ENCODE data around the gene CHCHD5. TPM values are rescaled to one million over a fixed set of nuclear protein-coding genes. Genes with fewer than 3 reads are reported as not detected.
"Not testable (repeated sequence)": the region's sequence is repeated elsewhere in the genome, so short reads cannot be mapped to it uniquely, and the experiment has no call there.

Gene CHCHD5
- total RNA-seq (10 to 100 TPM; 17.4 to 31.9 (median 21.1) TPM), polyA plus RNA-seq (10 to 100 TPM; 35.3 to 67.3 TPM), total RNA-seq (3.4 reads per million, percentile 18 among the genes with 10 or more reads in this experiment)

GRCh38 chr2:112584134-112584890, at the start of gene CHCHD5:
CHCHD5 (plus strand) TSS chr2:112584609; CDS start chr2:112584648, 39 bp downstream.
- H3K4me1 ChIP-seq (ENCODE audit: control insufficient read depth in 2 of 2, insufficient read depth in 2 of 2, low read length in 2 of 2): peaks cover 11 to 15% of the 10 kb centered on the region in 2 donors
- intact Hi-C loops (cut with micrococcal nuclease): loop anchor here (1.0 to 10.0 kb wide), 17 partner anchors 40 to 702 kb away; partner anchors contain the start of genes ANAPC1 (in 2 of the 2), POLR1B (in 2 of the 2), SLC20A1 (in 2 of the 2) and ZC3H6 (in 2 of the 2)
- peak within 1 kb of the TSS; percentile 79 for H3K27ac ChIP-seq (ENCODE audit: low read depth, low read length)
- Mint-ChIP-seq H3K9me3 (peaks cover 0 to 7% (median 0%) of the 10 kb centered on the region in 11 donors), H3K27me3 (peaks cover 0 to 2% (median 0%) of the 10 kb centered on the region in 5 donors), H3K4me1 (peaks cover 26 to 49% (median 38%) of the 10 kb centered on the region in 7 donors), H3K27ac (peak within 1 kb of the TSS; percentile 93 to 99 (median 96)), H3K36me3 (peaks cover 12 to 24% (median 16%) of the 10 kb centered on the region in 5 donors), H3K4me3 (peak within 1 kb of the TSS; percentile 91 to 98 (median 96))
- CTCF ChIA-PET: interaction anchor here (0.9 to 1.9 kb wide), 4 partner anchors 10 to 107 kb away, joined by 3 to 6 read pairs (median 4); no protein-coding TSS in a partner anchor
- peak; percentile 94 for ATAC-seq
- POLR2A ChIA-PET: interaction anchor here (0.8 to 2.5 kb wide), 16 partner anchors 36 to 529 kb away, joined by 3 to 8 read pairs (median 4); partner anchors contain the start of genes SLC20A1 and TMEM87B
- H3K27me3 ChIP-seq (ENCODE audit: control insufficient read depth in 2 of 2, insufficient read depth in 2 of 2, low read length in 2 of 2): no peaks in the 10 kb centered on the region
- H3K36me3 ChIP-seq (ENCODE audit: control insufficient read depth in 2 of 3, insufficient read depth in 3 of 3, low read length in 3 of 3): peaks cover 0 to 26% (median 0%) of the 10 kb centered on the region in 3 experiments
- H3K4me3 ChIP-seq (ENCODE audit: low read length): peak within 1 kb of the TSS; percentile 76
- peak; percentile 72 to 95 (median 93) for DNase-seq
- no peaks in the 10 kb centered on the region for H3K9me3 ChIP-seq (ENCODE audit: control insufficient read depth in 2 of 3, low read length in 3 of 3)

GRCh38 chr2:112534826-112535225, 49.6 kb upstream of the CHCHD5 start:
- H3K27ac Mint-ChIP-seq: no peak overlapping the region

GRCh38 chr2:112536665-112537064, 47.7 kb upstream of the CHCHD5 start:
- H3K27me3 ChIP-seq (ENCODE audit: control insufficient read depth in 2 of 2, insufficient read depth in 2 of 2, low read length in 2 of 2); H3K36me3 ChIP-seq (ENCODE audit: control insufficient read depth in 2 of 3, insufficient read depth in 3 of 3, low read length in 3 of 3); H3K4me1 ChIP-seq (ENCODE audit: control insufficient read depth in 2 of 2, insufficient read depth in 2 of 2, low read length in 2 of 2); ATAC-seq; H3K27me3 Mint-ChIP-seq; H3K27ac ChIP-seq (ENCODE audit: low read depth, low read length); DNase-seq; H3K4me3 Mint-ChIP-seq; H3K4me3 ChIP-seq (ENCODE audit: low read length); intact Hi-C loops (cut with micrococcal nuclease); POLR2A ChIA-PET; CTCF ChIA-PET; H3K27ac Mint-ChIP-seq; H3K9me3 Mint-ChIP-seq; H3K9me3 ChIP-seq (ENCODE audit: control insufficient read depth in 2 of 3, low read length in 3 of 3): not testable (repeated sequence)
- H3K4me1 Mint-ChIP-seq: peaks cover 9 to 13% (median 12%) of the 10 kb centered on the region in 7 donors
- H3K36me3 Mint-ChIP-seq: peaks cover 0 to 18% (median 4%) of the 10 kb centered on the region in 5 donors

More at GRCh38 chr2:112534826-112535225, 49.6 kb upstream of the CHCHD5 start:
- no peak overlapping the region for H3K27ac ChIP-seq (ENCODE audit: low read depth, low read length)
- H3K4me3 ChIP-seq (ENCODE audit: low read length): no peak overlapping the region
- H3K27me3 ChIP-seq (ENCODE audit: control insufficient read depth in 2 of 2, insufficient read depth in 2 of 2, low read length in 2 of 2): no peaks in the 10 kb centered on the region
- peaks cover 0 to 5% (median 3%) of the 10 kb centered on the region in 3 experiments for H3K36me3 ChIP-seq (ENCODE audit: control insufficient read depth in 2 of 3, insufficient read depth in 3 of 3, low read length in 3 of 3)
- no peak overlapping the region for H3K4me3 Mint-ChIP-seq
- ChIA-PET POLR2A (no interaction called here), CTCF (no interaction called here)
- H3K9me3 Mint-ChIP-seq: no peaks in the 10 kb centered on the region
- no peaks in the 10 kb centered on the region for H3K27me3 Mint-ChIP-seq
- DNase-seq (no peak), ATAC-seq (no peak)
- intact Hi-C loops (cut with micrococcal nuclease): no loop called here
- H3K36me3 Mint-ChIP-seq: peaks cover 4 to 33% (median 16%) of the 10 kb centered on the region in 5 donors
- H3K4me1 Mint-ChIP-seq: no peaks in the 10 kb centered on the region
- no peaks in the 10 kb centered on the region for H3K4me1 ChIP-seq (ENCODE audit: control insufficient read depth in 2 of 2, insufficient read depth in 2 of 2, low read length in 2 of 2)
- H3K9me3 ChIP-seq (ENCODE audit: control insufficient read depth in 2 of 3, low read length in 3 of 3): no peaks in the 10 kb centered on the region

GRCh38 chr2:112539306-112539705, 45.1 kb upstream of the CHCHD5 start:
- Mint-ChIP-seq H3K36me3 (peaks cover 0 to 9% (median 0%) of the 10 kb centered on the region in 5 donors), H3K27me3 (no peaks in the 10 kb centered on the region), H3K4me3 (no peak overlapping the region), H3K9me3 (peaks cover 0 to 4% (median 0%) of the 10 kb centered on the region in 11 donors), H3K4me1 (peaks cover 9 to 14% (median 12%) of the 10 kb centered on the region in 7 donors), H3K27ac (no peak overlapping the region)
- no peaks in the 10 kb centered on the region for H3K27me3 ChIP-seq (ENCODE audit: control insufficient read depth in 2 of 2, insufficient read depth in 2 of 2, low read length in 2 of 2)
- peaks cover 0 to 4% (median 0%) of the 10 kb centered on the region in 3 experiments for H3K36me3 ChIP-seq (ENCODE audit: control insufficient read depth in 2 of 3, insufficient read depth in 3 of 3, low read length in 3 of 3)
- ATAC-seq: no peak
- H3K4me1 ChIP-seq (ENCODE audit: control insufficient read depth in 2 of 2, insufficient read depth in 2 of 2, low read length in 2 of 2): peaks cover 14 to 15% of the 10 kb centered on the region in 2 donors
- no peak for DNase-seq
- H3K9me3 ChIP-seq (ENCODE audit: control insufficient read depth in 2 of 3, low read length in 3 of 3): no peaks in the 10 kb centered on the region
- H3K27ac ChIP-seq (ENCODE audit: low read depth, low read length): no peak overlapping the region
- POLR2A ChIA-PET: no interaction called here
- CTCF ChIA-PET: no interaction called here
- intact Hi-C loops (cut with micrococcal nuclease): no loop called here
- no peak overlapping the region for H3K4me3 ChIP-seq (ENCODE audit: low read length)

- peaks cover 14 to 15% of the 10 kb centered on the region in 2 donors for H3K4me1 ChIP-seq (ENCODE audit: control insufficient read depth in 2 of 2, insufficient read depth in 2 of 2, low read length in 2 of 2)
- POLR2A ChIA-PET: interaction anchor here (0.8 to 1.3 kb wide), 5 partner anchors 42 to 640 kb away, joined by 3 to 4 read pairs (median 4); no protein-coding TSS in a partner anchor
- Mint-ChIP-seq H3K27me3 (no peaks in the 10 kb centered on the region), H3K4me3 (peak overlapping the region in 1 of 10 donors; percentile 53), H3K36me3 (peaks cover 0 to 9% (median 0%) of the 10 kb centered on the region in 5 donors), H3K9me3 (peaks cover 0 to 4% (median 0%) of the 10 kb centered on the region in 11 donors), H3K4me1 (peaks cover 12 to 22% (median 18%) of the 10 kb centered on the region in 7 donors), H3K27ac (peak overlapping the region in 2 of 9 donors; percentile 6 to 98)
- H3K36me3 ChIP-seq (ENCODE audit: control insufficient read depth in 2 of 3, insufficient read depth in 3 of 3, low read length in 3 of 3): peaks cover 0 to 5% (median 0%) of the 10 kb centered on the region in 3 experiments
- ATAC-seq: no peak
- H3K4me3 ChIP-seq (ENCODE audit: low read length): no peak overlapping the region
- CTCF ChIA-PET: no interaction called here
- H3K27ac ChIP-seq (ENCODE audit: low read depth, low read length): peak overlapping the region; percentile 89
- H3K27me3 ChIP-seq (ENCODE audit: control insufficient read depth in 2 of 2, insufficient read depth in 2 of 2, low read length in 2 of 2): no peaks in the 10 kb centered on the region
- H3K9me3 ChIP-seq (ENCODE audit: control insufficient read depth in 2 of 3, low read length in 3 of 3): no peaks in the 10 kb centered on the region
- intact Hi-C loops (cut with micrococcal nuclease): loop anchor here in 1 of 2 donors (5.0 kb wide), 1 partner anchor 264 kb away; the partner anchor contains the start of gene ZC3H6
- DNase-seq: no peak
Observed at GRCh38 chr2:112540906-112541305, 43.5 kb upstream of the CHCHD5 start.

- ChIA-PET CTCF (no interaction called here), POLR2A (interaction anchor here (0.6 to 1.3 kb wide), 5 partner anchors 42 to 354 kb away, joined by 3 to 4 read pairs (median 3); no protein-coding TSS in a partner anchor)
- no peaks in the 10 kb centered on the region for H3K9me3 ChIP-seq (ENCODE audit: control insufficient read depth in 2 of 3, low read length in 3 of 3)
- peak overlapping the region; percentile 89 for H3K27ac ChIP-seq (ENCODE audit: low read depth, low read length)
- H3K27ac Mint-ChIP-seq: peak overlapping the region in 1 of 9 donors; percentile 98
- peak overlapping the region; percentile 95 for H3K4me3 ChIP-seq (ENCODE audit: low read length)
- intact Hi-C loops (cut with micrococcal nuclease): loop anchor here (1.0 to 5.0 kb wide), 11 partner anchors 43 to 657 kb away; partner anchors contain the start of genes CHCHD5 (in 2 of the 2), SLC20A1 (in 2 of the 2), TMEM87B (in 2 of the 2) and ANAPC1 (in 1 of the 2)
- DNase-seq: peak in 3 of 9 donors; percentile 0 to 79 (median 75)
- peaks cover 12 to 22% (median 18%) of the 10 kb centered on the region in 7 donors for H3K4me1 Mint-ChIP-seq
- no peaks in the 10 kb centered on the region for H3K27me3 ChIP-seq (ENCODE audit: control insufficient read depth in 2 of 2, insufficient read depth in 2 of 2, low read length in 2 of 2)
- peaks cover 0 to 4% (median 0%) of the 10 kb centered on the region in 11 donors for H3K9me3 Mint-ChIP-seq
- peaks cover 0 to 8% (median 0%) of the 10 kb centered on the region in 3 experiments for H3K36me3 ChIP-seq (ENCODE audit: control insufficient read depth in 2 of 3, insufficient read depth in 3 of 3, low read length in 3 of 3)
- H3K36me3 Mint-ChIP-seq: peaks cover 0 to 9% (median 0%) of the 10 kb centered on the region in 5 donors
- H3K4me1 ChIP-seq (ENCODE audit: control insufficient read depth in 2 of 2, insufficient read depth in 2 of 2, low read length in 2 of 2): peaks cover 14 to 15% of the 10 kb centered on the region in 2 donors
- ATAC-seq: peak; percentile 87
- no peak overlapping the region for H3K4me3 Mint-ChIP-seq
- no peaks in the 10 kb centered on the region for H3K27me3 Mint-ChIP-seq
Observed at GRCh38 chr2:112541315-112542122, 42.9 kb upstream of the CHCHD5 start.
